SU-DHL-6 (cell line): ENCODE measurements around the gene ANKRD18B.

Experiments used
- EZH2phosphoT487 ChIP-seq: fragments of 200-600 bp; sonication (generic), shearing (Covaris generic); conservative IDR thresholded peaks from 2 replicates; pipeline ENCODE4 v1.6.1; 2018; ENCODE audit warnings: mild to moderate bottlenecking, antibody characterized with exemption, low read length, moderate library complexity, mixed read lengths
- TF ChIP-seq, protein P1 (sequence below): fragments of 200-600 bp; sonication (generic); IDR thresholded peaks from one replicate; pipeline ENCODE4 v1.5.1; 2017; ENCODE audit warnings: antibody characterized with exemption, mild to moderate bottlenecking, low read length, moderate library complexity; ENCODE audit not compliant: insufficient read depth, poor library complexity, severe bottlenecking

DNA sequence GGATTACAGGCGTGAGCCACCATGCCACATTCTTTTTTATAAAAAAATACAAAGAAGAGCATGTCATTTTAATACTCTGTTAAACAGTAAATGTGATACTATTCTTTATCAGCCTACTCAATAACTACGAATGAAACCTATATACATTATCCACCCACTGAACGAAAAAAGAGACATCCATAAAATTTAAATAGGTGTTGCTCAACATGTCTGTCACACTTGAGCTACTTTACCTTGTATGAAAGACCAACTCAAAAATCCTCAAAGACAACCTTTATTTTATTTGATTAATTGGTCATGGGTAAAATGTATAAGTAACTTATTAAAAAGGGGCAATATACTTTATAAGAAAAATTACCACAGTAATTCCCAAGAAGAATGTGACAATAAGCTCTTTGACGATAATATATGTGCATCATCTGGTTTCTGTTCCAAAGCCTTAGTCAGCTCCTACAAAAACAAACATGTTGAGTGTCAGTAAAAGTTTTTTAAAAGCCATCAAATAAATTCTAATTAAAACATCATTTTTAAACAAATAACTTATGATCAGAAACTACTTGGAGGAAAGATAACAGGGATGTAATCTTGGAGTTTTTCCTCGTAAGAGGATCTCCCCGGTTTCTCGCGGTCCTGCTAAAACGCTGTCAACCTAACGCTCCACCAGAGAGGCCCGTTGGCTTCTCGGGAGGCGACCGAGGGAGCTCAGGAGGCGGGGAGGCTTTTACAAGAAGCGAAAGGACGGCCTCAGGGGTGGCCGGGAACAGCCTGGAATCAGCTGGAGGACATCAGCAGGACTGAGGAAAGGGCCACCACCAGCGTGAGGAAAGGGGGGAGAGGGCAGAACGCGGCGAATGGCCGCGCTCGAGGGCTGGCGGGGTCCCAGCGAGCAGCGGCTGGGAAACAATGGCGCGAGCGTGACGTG lies 13.5 kb upstream of the ANKRD18B start:
- TF ChIP-seq, protein P1, sequence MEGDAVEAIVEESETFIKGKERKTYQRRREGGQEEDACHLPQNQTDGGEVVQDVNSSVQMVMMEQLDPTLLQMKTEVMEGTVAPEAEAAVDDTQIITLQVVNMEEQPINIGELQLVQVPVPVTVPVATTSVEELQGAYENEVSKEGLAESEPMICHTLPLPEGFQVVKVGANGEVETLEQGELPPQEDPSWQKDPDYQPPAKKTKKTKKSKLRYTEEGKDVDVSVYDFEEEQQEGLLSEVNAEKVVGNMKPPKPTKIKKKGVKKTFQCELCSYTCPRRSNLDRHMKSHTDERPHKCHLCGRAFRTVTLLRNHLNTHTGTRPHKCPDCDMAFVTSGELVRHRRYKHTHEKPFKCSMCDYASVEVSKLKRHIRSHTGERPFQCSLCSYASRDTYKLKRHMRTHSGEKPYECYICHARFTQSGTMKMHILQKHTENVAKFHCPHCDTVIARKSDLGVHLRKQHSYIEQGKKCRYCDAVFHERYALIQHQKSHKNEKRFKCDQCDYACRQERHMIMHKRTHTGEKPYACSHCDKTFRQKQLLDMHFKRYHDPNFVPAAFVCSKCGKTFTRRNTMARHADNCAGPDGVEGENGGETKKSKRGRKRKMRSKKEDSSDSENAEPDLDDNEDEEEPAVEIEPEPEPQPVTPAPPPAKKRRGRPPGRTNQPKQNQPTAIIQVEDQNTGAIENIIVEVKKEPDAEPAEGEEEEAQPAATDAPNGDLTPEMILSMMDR, result no peak
- no peak for TF ChIP-seq EZH2phosphoT487
